WTC11 (cell line): ENCODE results near the gene PPP1CA. TPM values are rescaled to one million over a fixed set of nuclear protein-coding genes. Genes with fewer than 3 reads are reported as not detected.

Source experiments
- ATAC-seq: fragments of 200-7000 bp; cut with Tn5 transposase; 2 replicates; pipeline ENCODE4 v1.10.0; 2021; ENCODE audit warnings: mild to moderate bottlenecking, moderate library complexity
- CTCF ChIA-PET: fragments of 300-600 bp; sonication (Branson Sonifier 250); formaldehyde crosslinking; loops from one replicate; lab custom pipeline; 2021; ENCODE audit warnings: antibody characterized with exemption; lab: Charles Lee
- POLR2A ChIA-PET: fragments of 350-600 bp; sonication (Branson Sonifier 250); formaldehyde crosslinking; loops from one replicate; lab custom pipeline; 2021; ENCODE audit warnings: antibody characterized with exemption; lab: Charles Lee
- DNase-seq: peaks from one replicate; pipeline ENCODE4 v3.0.0; 2021; ENCODE audit warnings: low spot score
- H3K27ac Mint-ChIP-seq: 2 replicates; pipeline ENCODE4 v1.8.0; 2021; ENCODE audit warnings: mixed read lengths
- H3K27me3 Mint-ChIP-seq: 2 replicates; pipeline ENCODE4 v1.8.0; 2021; ENCODE audit warnings: low read depth, mild to moderate bottlenecking, moderate library complexity, mixed read lengths
- H3K36me3 Mint-ChIP-seq: 2 replicates; pipeline ENCODE4 v1.8.0; 2021; ENCODE audit warnings: mixed read lengths
- H3K4me1 Mint-ChIP-seq: 2 replicates; pipeline ENCODE4 v1.8.0; 2022; ENCODE audit warnings: mixed read lengths
- H3K4me3 Mint-ChIP-seq: 2 replicates; pipeline ENCODE4 v1.8.0; 2021; ENCODE audit warnings: mild to moderate bottlenecking, moderate library complexity, mixed read lengths
- H3K9me3 Mint-ChIP-seq: 2 replicates; pipeline ENCODE4 v1.8.0; 2021; ENCODE audit warnings: mixed read lengths
- FOXJ3 ChIP-seq: sonication (generic); formaldehyde crosslinking; IDR thresholded peaks from 2 replicates; pipeline ENCODE4 v1.9.0; 2021; ENCODE audit warnings: missing genetic modification reagents, mild to moderate bottlenecking, borderline replicate concordance
- HMGA2 ChIP-seq: fragments of 250-450 bp; sonication (Bioruptor Pico); IDR thresholded peaks from 2 replicates; pipeline ENCODE4 v1.4.0; 2021; ENCODE audit warnings: mild to moderate bottlenecking, moderate library complexity
- JUN ChIP-seq: sonication (generic); formaldehyde crosslinking; IDR thresholded peaks from 2 replicates; pipeline ENCODE4 v1.8.0; 2023; ENCODE audit warnings: mild to moderate bottlenecking, missing genetic modification reagents
- MYBL2 ChIP-seq: sonication (generic); formaldehyde crosslinking; IDR thresholded peaks from 2 replicates; pipeline ENCODE4 v1.8.1; 2023; ENCODE audit warnings: mild to moderate bottlenecking, moderate library complexity, missing genetic modification reagents
- NFE2L1 ChIP-seq: sonication (generic); formaldehyde crosslinking; IDR thresholded peaks from 2 replicates; pipeline ENCODE4 v1.8.1; 2023; ENCODE audit warnings: missing genetic modification reagents
- NR1H2 ChIP-seq: sonication (generic); formaldehyde crosslinking; IDR thresholded peaks from 2 replicates; pipeline ENCODE4 v1.9.0; 2021; ENCODE audit warnings: mild to moderate bottlenecking, moderate library complexity, missing genetic modification reagents
- PRRX2 ChIP-seq: fragments of 250-450 bp; sonication (Bioruptor Pico); IDR thresholded peaks from 2 replicates; pipeline ENCODE4 v1.8.0; 2021; ENCODE audit warnings: mild to moderate bottlenecking
- SOX15 ChIP-seq: fragments of 250-450 bp; sonication (Bioruptor Pico); IDR thresholded peaks from 2 replicates; pipeline ENCODE4 v1.9.0; 2021; ENCODE audit warnings: mild to moderate bottlenecking
- SP1 ChIP-seq: sonication (generic); formaldehyde crosslinking; conservative IDR thresholded peaks from 2 replicates; pipeline ENCODE4 v1.8.1; 2022; ENCODE audit warnings: missing genetic modification reagents
- ZNF121 ChIP-seq: sonication (generic); formaldehyde crosslinking; IDR thresholded peaks from 2 replicates; pipeline ENCODE4 v1.8.0; 2023; ENCODE audit warnings: missing genetic modification reagents
- ZNF423 ChIP-seq: fragments of 250-450 bp; sonication (Bioruptor Pico); IDR thresholded peaks from 2 replicates; pipeline ENCODE4 v2.1.2; 2022; ENCODE audit warnings: mild to moderate bottlenecking, moderate library complexity
- total RNA-seq: library from RNA; stranded (reverse); gene quantifications from 3 replicates; pipeline ENCODE4 v1.2.3, GENCODE V29; 2021
- TF ChIP-seq, protein P1 (sequence below): sonication (generic); formaldehyde crosslinking; IDR thresholded peaks from 2 replicates; pipeline ENCODE4 v1.8.1; 2023; ENCODE audit warnings: mild to moderate bottlenecking, missing genetic modification reagents, borderline replicate concordance
- TF ChIP-seq, protein P2 (sequence below): sonication (generic); formaldehyde crosslinking; IDR thresholded peaks from 2 replicates; pipeline ENCODE4 v1.8.1; 2022; ENCODE audit warnings: low read depth, missing genetic modification reagents, borderline replicate concordance
- TF ChIP-seq, protein P3 (sequence below): sonication (generic); formaldehyde crosslinking; IDR thresholded peaks from 2 replicates; pipeline ENCODE4 v1.8.1; 2022; ENCODE audit warnings: missing genetic modification reagents, borderline replicate concordance
- TF ChIP-seq, protein P4 (sequence below): sonication (generic); formaldehyde crosslinking; IDR thresholded peaks from 2 replicates; pipeline ENCODE4 v1.8.1; 2023; ENCODE audit warnings: mild to moderate bottlenecking, missing genetic modification reagents, moderate library complexity

PPP1CA gene
- total RNA-seq, 1 experiment from 2014 or later, result 220 TPM

DNA sequence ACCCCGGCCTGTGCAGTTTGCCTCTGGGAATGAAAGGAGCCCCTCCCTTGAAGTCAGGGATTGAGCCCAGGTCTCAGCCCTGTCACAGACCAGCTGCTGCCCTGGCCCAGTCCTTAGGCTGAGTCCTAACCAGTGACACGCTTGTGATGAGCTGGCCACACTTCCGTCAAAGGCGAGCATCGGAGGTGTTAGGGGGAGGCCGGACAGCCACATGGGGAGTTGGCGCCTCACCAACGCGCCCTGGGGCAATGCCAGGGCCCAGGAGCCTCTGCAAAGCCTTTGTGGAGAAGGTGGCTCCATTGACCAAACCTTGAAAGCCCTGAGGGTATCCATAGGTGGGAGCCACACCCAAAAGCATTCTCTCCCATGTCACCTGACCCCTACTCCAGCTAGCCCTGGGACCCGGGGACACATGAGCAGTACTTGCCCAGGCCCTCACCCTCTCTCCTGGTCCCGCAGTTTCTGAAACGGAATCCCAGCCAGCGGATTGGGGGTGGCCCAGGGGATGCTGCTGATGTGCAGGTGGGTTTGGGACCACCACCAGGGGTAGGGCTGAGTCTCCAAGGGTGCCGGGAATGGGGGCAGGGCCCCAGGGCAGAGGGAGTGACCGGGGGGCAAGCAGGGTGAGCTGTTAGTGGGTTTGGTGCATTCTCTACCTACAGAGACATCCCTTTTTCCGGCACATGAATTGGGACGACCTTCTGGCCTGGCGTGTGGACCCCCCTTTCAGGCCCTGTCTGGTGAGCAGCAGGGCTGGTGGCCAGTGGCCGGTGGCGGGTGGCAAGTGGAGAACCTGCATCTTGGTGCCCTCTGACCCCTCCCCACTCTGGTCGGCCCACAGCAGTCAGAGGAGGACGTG lies 32.1 kb upstream of the PPP1CA start (continued):
- TF ChIP-seq, protein P1, sequence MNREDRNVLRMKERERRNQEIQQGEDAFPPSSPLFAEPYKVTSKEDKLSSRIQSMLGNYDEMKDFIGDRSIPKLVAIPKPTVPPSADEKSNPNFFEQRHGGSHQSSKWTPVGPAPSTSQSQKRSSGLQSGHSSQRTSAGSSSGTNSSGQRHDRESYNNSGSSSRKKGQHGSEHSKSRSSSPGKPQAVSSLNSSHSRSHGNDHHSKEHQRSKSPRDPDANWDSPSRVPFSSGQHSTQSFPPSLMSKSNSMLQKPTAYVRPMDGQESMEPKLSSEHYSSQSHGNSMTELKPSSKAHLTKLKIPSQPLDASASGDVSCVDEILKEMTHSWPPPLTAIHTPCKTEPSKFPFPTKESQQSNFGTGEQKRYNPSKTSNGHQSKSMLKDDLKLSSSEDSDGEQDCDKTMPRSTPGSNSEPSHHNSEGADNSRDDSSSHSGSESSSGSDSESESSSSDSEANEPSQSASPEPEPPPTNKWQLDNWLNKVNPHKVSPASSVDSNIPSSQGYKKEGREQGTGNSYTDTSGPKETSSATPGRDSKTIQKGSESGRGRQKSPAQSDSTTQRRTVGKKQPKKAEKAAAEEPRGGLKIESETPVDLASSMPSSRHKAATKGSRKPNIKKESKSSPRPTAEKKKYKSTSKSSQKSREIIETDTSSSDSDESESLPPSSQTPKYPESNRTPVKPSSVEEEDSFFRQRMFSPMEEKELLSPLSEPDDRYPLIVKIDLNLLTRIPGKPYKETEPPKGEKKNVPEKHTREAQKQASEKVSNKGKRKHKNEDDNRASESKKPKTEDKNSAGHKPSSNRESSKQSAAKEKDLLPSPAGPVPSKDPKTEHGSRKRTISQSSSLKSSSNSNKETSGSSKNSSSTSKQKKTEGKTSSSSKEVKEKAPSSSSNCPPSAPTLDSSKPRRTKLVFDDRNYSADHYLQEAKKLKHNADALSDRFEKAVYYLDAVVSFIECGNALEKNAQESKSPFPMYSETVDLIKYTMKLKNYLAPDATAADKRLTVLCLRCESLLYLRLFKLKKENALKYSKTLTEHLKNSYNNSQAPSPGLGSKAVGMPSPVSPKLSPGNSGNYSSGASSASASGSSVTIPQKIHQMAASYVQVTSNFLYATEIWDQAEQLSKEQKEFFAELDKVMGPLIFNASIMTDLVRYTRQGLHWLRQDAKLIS (CRISPR knock-in tag), result no peak
- TF ChIP-seq, protein P2, sequence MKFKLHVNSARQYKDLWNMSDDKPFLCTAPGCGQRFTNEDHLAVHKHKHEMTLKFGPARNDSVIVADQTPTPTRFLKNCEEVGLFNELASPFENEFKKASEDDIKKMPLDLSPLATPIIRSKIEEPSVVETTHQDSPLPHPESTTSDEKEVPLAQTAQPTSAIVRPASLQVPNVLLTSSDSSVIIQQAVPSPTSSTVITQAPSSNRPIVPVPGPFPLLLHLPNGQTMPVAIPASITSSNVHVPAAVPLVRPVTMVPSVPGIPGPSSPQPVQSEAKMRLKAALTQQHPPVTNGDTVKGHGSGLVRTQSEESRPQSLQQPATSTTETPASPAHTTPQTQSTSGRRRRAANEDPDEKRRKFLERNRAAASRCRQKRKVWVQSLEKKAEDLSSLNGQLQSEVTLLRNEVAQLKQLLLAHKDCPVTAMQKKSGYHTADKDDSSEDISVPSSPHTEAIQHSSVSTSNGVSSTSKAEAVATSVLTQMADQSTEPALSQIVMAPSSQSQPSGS, result no peak
- TF ChIP-seq, protein P3, sequence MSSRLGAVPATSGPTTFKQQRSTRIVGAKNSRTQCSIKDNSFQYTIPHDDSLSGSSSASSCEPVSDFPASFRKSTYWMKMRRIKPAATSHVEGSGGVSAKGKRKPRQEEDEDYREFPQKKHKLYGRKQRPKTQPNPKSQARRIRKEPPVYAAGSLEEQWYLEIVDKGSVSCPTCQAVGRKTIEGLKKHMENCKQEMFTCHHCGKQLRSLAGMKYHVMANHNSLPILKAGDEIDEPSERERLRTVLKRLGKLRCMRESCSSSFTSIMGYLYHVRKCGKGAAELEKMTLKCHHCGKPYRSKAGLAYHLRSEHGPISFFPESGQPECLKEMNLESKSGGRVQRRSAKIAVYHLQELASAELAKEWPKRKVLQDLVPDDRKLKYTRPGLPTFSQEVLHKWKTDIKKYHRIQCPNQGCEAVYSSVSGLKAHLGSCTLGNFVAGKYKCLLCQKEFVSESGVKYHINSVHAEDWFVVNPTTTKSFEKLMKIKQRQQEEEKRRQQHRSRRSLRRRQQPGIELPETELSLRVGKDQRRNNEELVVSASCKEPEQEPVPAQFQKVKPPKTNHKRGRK, result no peak
- TF ChIP-seq PRRX2 (CRISPR knock-in tag) (no peak), SOX15 (CRISPR knock-in tag) (no peak), JUN (no peak), NFE2L1 (CRISPR knock-in tag) (no peak), FOXJ3 (CRISPR knock-in tag) (no peak), ZNF121 (CRISPR knock-in tag) (no peak)
- TF ChIP-seq, protein P4, sequence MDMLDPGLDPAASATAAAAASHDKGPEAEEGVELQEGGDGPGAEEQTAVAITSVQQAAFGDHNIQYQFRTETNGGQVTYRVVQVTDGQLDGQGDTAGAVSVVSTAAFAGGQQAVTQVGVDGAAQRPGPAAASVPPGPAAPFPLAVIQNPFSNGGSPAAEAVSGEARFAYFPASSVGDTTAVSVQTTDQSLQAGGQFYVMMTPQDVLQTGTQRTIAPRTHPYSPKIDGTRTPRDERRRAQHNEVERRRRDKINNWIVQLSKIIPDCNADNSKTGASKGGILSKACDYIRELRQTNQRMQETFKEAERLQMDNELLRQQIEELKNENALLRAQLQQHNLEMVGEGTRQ (CRISPR knock-in tag), result no peak

DNA sequence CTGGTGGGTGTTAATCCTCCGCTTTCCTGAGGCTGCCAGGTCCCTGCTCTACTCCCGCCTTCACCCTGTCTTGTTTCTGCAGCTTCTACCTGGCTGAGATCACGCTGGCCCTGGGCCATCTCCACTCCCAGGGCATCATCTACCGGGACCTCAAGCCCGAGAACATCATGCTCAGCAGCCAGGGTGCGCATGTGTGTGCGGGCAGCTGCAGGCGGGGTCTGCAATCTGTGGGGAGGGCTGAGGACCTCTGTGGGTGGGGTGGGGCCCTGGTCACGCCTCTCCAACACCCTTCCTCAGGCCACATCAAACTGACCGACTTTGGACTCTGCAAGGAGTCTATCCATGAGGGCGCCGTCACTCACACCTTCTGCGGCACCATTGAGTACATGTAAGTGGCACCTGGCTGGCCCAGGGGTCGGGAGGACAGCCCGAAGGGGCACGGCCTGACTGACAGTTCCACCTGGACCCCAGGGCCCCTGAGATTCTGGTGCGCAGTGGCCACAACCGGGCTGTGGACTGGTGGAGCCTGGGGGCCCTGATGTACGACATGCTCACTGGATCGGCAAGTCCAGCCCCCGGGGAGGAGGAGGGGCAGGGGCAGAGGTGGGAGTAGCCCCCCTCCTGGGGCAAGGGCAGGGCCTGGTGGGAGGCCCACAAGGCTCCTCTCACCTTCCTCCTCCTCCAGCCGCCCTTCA lies 31.1 kb upstream of the PPP1CA start:
- DNase-seq (no peak), ATAC-seq (no peak)
- Mint-ChIP-seq H3K36me3 (peaks cover 9% of the 10 kb centered on the region), H3K4me3 (no peak overlapping the region), H3K9me3 (no peaks in the 10 kb centered on the region), H3K27me3 (no peaks in the 10 kb centered on the region), H3K4me1 (peaks cover 10% of the 10 kb centered on the region), H3K27ac (no peak overlapping the region)
- TF ChIP-seq ZNF423 (CRISPR knock-in tag) (no peak), SP1 (CRISPR knock-in tag) (no peak), MYBL2 (CRISPR knock-in tag) (no peak), NR1H2 (CRISPR knock-in tag) (no peak), SOX15 (CRISPR knock-in tag) (no peak), HMGA2 (CRISPR knock-in tag) (no peak), NFE2L1 (CRISPR knock-in tag) (no peak)
- ChIA-PET POLR2A (no interaction called here), CTCF (no interaction called here)
